Liver (tissue), 9 donors: ENCODE data around the gene IL32. TPM values are rescaled to one million over a fixed set of nuclear protein-coding genes. Genes with fewer than 3 reads are reported as not detected.

Experiments
- DNase-seq: peaks from one replicate; pipeline ENCODE4 v3.0.0-alpha.2; 2017; ENCODE audit warnings: low spot score
- H3K27ac ChIP-seq, 2 donors: one replicate each; pipeline ENCODE4 v1.7.0; 2013; ENCODE audit warnings: inconsistent platforms in 2 of 2, low read length in 2 of 2, control low read depth in 1 of 2, low read depth in 1 of 2, mild to moderate bottlenecking in 1 of 2
- H3K27me3 ChIP-seq, 4 donors: one replicate each; pipeline versions ENCODE4 v1.6.1 to v1.7.0; 2013; ENCODE audit warnings: low read length in 3 of 4, inconsistent platforms in 1 of 4, mild to moderate bottlenecking in 1 of 4, moderate library complexity in 1 of 4; ENCODE audit not compliant: control insufficient read depth in 4 of 4, insufficient read depth in 4 of 4
- H3K36me3 ChIP-seq, 4 donors: one replicate each; pipeline versions ENCODE4 v1.6.1 to v1.7.0; 2013; ENCODE audit warnings: low read length in 3 of 4, mild to moderate bottlenecking in 3 of 4, low read depth in 1 of 4, moderate library complexity in 1 of 4; ENCODE audit not compliant: control insufficient read depth in 4 of 4, insufficient read depth in 3 of 4
- H3K4me1 ChIP-seq, 4 donors: one replicate each; pipeline versions ENCODE4 v1.6.1 to v1.7.0; 2013; ENCODE audit warnings: low read length in 3 of 4, mild to moderate bottlenecking in 3 of 4, moderate library complexity in 1 of 4; ENCODE audit not compliant: control insufficient read depth in 4 of 4, insufficient read depth in 4 of 4
- H3K4me3 ChIP-seq, 3 donors: one replicate each; pipeline versions ENCODE4 v1.6.1 to v1.7.0; 2013; ENCODE audit warnings: low read length in 3 of 3, control low read depth in 1 of 3, low read depth in 1 of 3, mild to moderate bottlenecking in 1 of 3
- H3K9ac ChIP-seq, 2 donors: one replicate each; pipeline ENCODE4 v1.7.0; 2013; ENCODE audit warnings: low read length in 2 of 2, mild to moderate bottlenecking in 2 of 2, moderate library complexity in 2 of 2, control low read depth in 1 of 2, low read depth in 1 of 2
- H3K9me3 ChIP-seq, 4 donors: one replicate each; pipeline versions ENCODE4 v1.6.1 to v1.7.0; 2013; ENCODE audit warnings: low read length in 3 of 4; ENCODE audit not compliant: control insufficient read depth in 4 of 4
- EGR1 ChIP-seq, 2 donors: IDR thresholded peaks; 2 replicates each; pipeline ENCODE4 v1.6.1; 2016 to 2018; ENCODE audit warnings: antibody characterized with exemption in 2 of 2, low read depth in 2 of 2
- FOXA1 ChIP-seq: IDR thresholded peaks from 2 replicates; pipeline ENCODE4 v1.6.1; 2016; ENCODE audit warnings: antibody characterized with exemption
- FOXA2 ChIP-seq: IDR thresholded peaks from 2 replicates; pipeline ENCODE4 v1.6.1; 2016; ENCODE audit warnings: antibody characterized with exemption
- GABPA ChIP-seq, 2 donors: IDR thresholded peaks in 1 of 2; conservative IDR thresholded peaks in 1 of 2; 2 replicates each; pipeline ENCODE4 v1.6.1; 2016; ENCODE audit warnings: antibody characterized with exemption in 2 of 2, mild to moderate bottlenecking in 1 of 2, moderate library complexity in 1 of 2
- HNF4A ChIP-seq, 2 donors: conservative IDR thresholded peaks; 2 replicates each; pipeline ENCODE4 v1.6.1; 2016; ENCODE audit warnings: antibody characterized with exemption in 2 of 2, mild to moderate bottlenecking in 2 of 2
- HNF4G ChIP-seq: IDR thresholded peaks from 2 replicates; pipeline ENCODE4 v1.6.1; 2016; ENCODE audit warnings: antibody characterized with exemption
- JUND ChIP-seq, 2 donors: IDR thresholded peaks; 2 replicates each; pipeline ENCODE4 v1.6.1; 2016; ENCODE audit warnings: antibody characterized with exemption in 2 of 2
- NR2F2 ChIP-seq: IDR thresholded peaks from 2 replicates; pipeline ENCODE4 v1.6.1; 2016; ENCODE audit warnings: antibody characterized with exemption
- RAD21 ChIP-seq, 2 donors: IDR thresholded peaks; 2 replicates each; pipeline ENCODE4 v1.6.1; 2016; ENCODE audit warnings: antibody characterized with exemption in 2 of 2, mild to moderate bottlenecking in 2 of 2
- RXRA ChIP-seq, 2 donors: IDR thresholded peaks; 2 replicates each; pipeline ENCODE4 v1.6.1; 2017 to 2018; ENCODE audit warnings: antibody characterized with exemption in 2 of 2, mild to moderate bottlenecking in 1 of 2
- SP1 ChIP-seq: IDR thresholded peaks from 2 replicates; pipeline ENCODE4 v1.6.1; 2018; ENCODE audit warnings: antibody characterized with exemption, mild to moderate bottlenecking
- TAF1 ChIP-seq: conservative IDR thresholded peaks from 2 replicates; pipeline ENCODE4 v1.6.1; 2016; ENCODE audit warnings: antibody characterized with exemption, mild to moderate bottlenecking
- YY1 ChIP-seq: IDR thresholded peaks from 2 replicates; pipeline ENCODE4 v1.6.1; 2016; ENCODE audit warnings: antibody characterized with exemption, mild to moderate bottlenecking
- WGBS: extraction: QIAGEN DNeasy Blood & Tissue Kit; methylation state at CpG from one replicate; pipeline ENCODE4 v1.1.7; 2013; 5-methylcytosine and 5-hydroxymethylcytosine counted together
- polyA plus RNA-seq, 2 donors: library from polyadenylated mRNA; stranded (reverse) in 1 of 2; unstranded in 1 of 2; fragments of 200-250 nt in 1 of 2; fragments of >200 nt in 1 of 2; fragmentation: Nextera tagmentation in 1 of 2; extraction: Ambion mirVana in 1 of 2; gene quantifications; one replicate each; pipeline versions ENCODE4 v1.2.1 to v1.2.3, GENCODE V29; 2013 to 2015
- total RNA-seq, 2 donors: library from RNA; depleted of rRNA; stranded (reverse); fragments of >200 nt; gene quantifications; one replicate each; pipeline ENCODE4 v1.2.3, GENCODE V29; 2014
- TF ChIP-seq, protein P1 (sequence below): IDR thresholded peaks from 2 replicates; pipeline ENCODE4 v1.6.1; 2016; ENCODE audit warnings: antibody characterized with exemption
- TF ChIP-seq, protein P2 (sequence below): IDR thresholded peaks from 2 replicates; pipeline ENCODE4 v1.6.1; 2016; ENCODE audit warnings: antibody characterized with exemption
- TF ChIP-seq, protein P3 (sequence below): IDR thresholded peaks from 2 replicates; pipeline ENCODE4 v1.6.1; 2016; ENCODE audit warnings: antibody characterized with exemption
- donor health status: healthy.
- donor health status: healthy.
- donor health status: healthy.
- donor health status: healthy.
- donor health status: healthy.

Gene IL32
- total and polyA plus RNA-seq, 4 donors: 8.6 to 328 (median 196) TPM

DNA sequence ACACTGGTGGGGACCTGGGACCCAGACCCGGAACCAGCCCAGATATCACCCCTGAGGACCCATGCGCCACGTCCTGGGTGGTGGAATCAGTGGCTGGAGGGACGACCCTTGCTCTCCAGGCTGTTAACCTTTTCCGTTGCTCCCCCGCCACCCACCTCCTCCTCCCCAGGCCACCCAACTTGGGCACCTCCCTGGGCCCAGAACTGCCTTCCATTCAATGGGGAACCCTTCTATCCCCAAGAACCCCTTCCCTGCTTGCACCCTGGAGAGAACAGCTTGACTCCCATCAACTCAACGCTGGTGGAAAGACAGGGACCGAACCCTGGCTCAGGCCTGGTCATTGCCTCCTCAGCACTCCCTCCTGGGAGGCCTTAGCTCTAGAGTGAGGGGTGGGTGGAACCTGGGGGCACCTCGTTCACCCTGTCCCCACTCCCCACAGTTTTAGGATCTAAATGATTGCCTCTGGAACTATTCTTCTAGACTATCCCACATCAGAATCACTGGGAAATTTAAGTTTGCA, 5.7 kb upstream of the IL32 start:
- no peaks in the 10 kb centered on the region for H3K36me3 ChIP-seq
- peak overlapping the region in 1 of 2 donors; percentile 23 for H3K9ac ChIP-seq
- peak overlapping the region; percentile 2 to 89 (median 21) for H3K4me3 ChIP-seq
- peak overlapping the region; percentile 85 to 89 for H3K27ac ChIP-seq
- no peaks in the 10 kb centered on the region for H3K27me3 ChIP-seq
- no peak for DNase-seq
- H3K9me3 ChIP-seq: no peaks in the 10 kb centered on the region
- 46% methylated on average over 9 of the region's 9 CpGs for WGBS
- peaks cover 6 to 22% (median 20%) of the 10 kb centered on the region in 4 donors for H3K4me1 ChIP-seq
- TF ChIP-seq HNF4A (conservative IDR thresholded peaks at IDR 0.05) (no peak), FOXA1 (no peak), HNF4G (no peak), NR2F2 (peak; percentile 4)
- TF ChIP-seq, protein P1, sequence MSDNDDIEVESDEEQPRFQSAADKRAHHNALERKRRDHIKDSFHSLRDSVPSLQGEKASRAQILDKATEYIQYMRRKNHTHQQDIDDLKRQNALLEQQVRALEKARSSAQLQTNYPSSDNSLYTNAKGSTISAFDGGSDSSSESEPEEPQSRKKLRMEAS: no peak

DNA sequence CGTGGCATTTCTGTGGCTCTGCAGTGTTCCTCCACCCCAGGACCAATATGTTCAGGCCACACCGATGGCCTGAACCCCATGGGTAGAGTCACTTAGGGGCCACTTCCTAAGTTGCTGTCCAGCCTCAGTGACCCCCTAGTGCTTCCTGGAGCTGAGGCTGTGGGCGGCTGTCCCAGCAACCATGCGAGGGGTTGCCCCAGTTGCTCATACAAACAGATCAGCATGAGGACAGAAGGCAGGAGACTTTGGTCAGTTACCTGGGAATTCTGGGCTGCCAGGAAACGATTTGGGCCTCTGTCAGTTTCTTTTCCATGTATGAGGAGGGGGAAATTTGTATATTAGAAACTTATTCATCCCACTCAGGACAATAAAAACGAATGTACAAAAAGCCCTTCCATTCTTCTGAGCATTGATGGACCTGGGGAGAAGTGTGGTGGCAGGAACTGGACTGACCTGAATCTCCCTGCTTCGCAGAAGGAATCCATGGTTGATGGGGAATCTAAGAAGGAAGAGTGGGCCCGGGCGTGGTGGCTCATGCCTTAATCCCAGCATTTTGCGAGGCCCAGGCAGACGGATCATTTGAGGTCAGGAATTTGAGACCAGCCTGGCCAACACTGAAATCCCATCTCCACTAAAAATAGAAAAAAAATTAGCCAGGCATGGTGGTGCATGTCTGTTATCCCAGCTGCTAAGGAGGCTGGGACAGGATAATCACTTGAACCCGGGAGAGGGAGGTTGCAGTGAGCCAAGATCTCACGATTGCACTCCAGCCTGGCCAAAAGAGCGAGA, 4.9 kb upstream of the IL32 start:
- H3K9me3 ChIP-seq: no peaks in the 10 kb centered on the region
- TF ChIP-seq HNF4G (no peak), SP1 (peak; percentile 27), HNF4A (conservative IDR thresholded peaks at IDR 0.05) (peak; percentile 30 to 72), FOXA2 (no peak), RXRA (IDR thresholded peaks at IDR 0.05) (peak in 1 of 2 donors; percentile 36)
- TF ChIP-seq, protein P2, sequence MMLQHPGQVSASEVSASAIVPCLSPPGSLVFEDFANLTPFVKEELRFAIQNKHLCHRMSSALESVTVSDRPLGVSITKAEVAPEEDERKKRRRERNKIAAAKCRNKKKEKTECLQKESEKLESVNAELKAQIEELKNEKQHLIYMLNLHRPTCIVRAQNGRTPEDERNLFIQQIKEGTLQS: no peak

DNA sequence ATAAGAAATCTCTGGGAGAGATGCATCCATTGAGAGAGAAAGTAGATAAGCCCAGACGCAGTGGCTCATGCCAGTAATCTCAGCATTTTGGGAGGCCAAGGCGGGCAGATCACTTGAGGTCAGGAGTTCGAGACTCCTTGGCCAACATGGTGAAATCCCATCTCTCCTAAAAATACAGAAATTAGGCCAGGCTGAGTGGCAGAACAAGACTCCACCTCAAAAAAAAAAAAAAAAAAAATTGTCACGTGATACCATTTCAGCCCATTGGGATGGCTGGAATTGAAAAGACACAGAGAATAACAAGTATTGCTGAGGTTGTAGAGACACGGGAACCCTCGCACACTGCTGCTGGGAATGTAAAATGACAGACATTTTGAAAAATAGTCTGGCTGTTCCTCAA, 2.9 kb upstream of the IL32 start:
- H3K4me1 ChIP-seq: peaks cover 6 to 26% (median 22%) of the 10 kb centered on the region in 4 donors
- no peak for DNase-seq

More for the DNA sequence above, 4.9 kb upstream of the IL32 start:
- Histone ChIP-seq H3K36me3 (no peaks in the 10 kb centered on the region), H3K27ac (peak overlapping the region; percentile 85 to 89), H3K4me3 (no peak overlapping the region), H3K9ac (no peak overlapping the region), H3K27me3 (no peaks in the 10 kb centered on the region), H3K4me1 (peaks cover 6 to 26% (median 22%) of the 10 kb centered on the region in 4 donors)
- DNase-seq: no peak
- 72% methylated on average over 14 of the region's 14 CpGs for WGBS

DNA sequence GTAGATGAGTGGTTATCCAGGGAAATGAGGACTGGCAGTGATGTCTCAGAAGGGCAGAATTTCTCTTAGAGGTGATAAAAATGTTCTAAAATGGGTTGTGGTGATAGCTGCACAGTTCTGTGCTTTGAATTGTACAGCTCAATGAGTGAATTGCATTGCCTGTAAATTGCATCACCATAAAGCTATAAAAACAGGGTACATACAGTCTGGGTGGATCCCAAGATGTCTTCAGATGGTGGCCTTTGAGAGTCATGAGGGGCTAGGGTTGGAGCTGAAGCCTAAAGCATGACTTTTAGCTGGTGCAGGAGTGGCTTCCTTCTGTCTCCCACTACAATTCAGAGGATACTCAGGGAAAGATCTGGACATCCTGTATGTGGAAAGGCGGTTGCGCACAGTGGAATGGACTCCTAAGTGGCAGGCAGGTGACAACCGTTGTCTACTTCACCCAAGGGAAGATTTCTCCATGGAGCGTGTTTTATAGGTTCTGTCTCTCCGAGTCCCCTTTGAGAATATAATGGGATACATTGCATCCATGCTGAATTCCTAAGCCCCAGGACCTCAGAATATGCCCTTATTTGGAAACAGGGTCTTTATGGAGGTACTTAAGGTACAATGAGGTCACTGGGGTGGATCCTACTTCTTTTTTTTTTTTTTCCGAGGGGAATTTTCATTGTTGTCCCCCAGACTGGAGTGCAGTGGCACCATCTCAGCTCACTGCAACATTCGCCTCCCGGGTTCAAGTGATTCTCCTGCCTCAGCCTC, 1.6 kb upstream of the IL32 start:
- Histone ChIP-seq H3K9me3 (no peaks in the 10 kb centered on the region), H3K4me3 (no peak overlapping the region), H3K27me3 (no peaks in the 10 kb centered on the region), H3K4me1 (peaks cover 6 to 22% (median 16%) of the 10 kb centered on the region in 4 donors), H3K36me3 (peaks cover 0 to 5% (median 1%) of the 10 kb centered on the region in 4 donors), H3K27ac (no peak overlapping the region), H3K9ac (no peak overlapping the region)
- TF ChIP-seq EGR1 (IDR thresholded peaks at IDR 0.05; ENCODE audit: low read depth in 2 of 2) (no peak), SP1 (no peak), TAF1 (no peak), FOXA2 (no peak), JUND (IDR thresholded peaks at IDR 0.05) (no peak), HNF4G (no peak), FOXA1 (no peak), HNF4A (conservative IDR thresholded peaks at IDR 0.05) (no peak), GABPA (IDR thresholded peaks at IDR 0.05 in 1 of 2, conservative IDR thresholded peaks at IDR 0.05 in 1 of 2) (no peak), RXRA (IDR thresholded peaks at IDR 0.05) (no peak), RAD21 (IDR thresholded peaks at IDR 0.05) (no peak)
- TF ChIP-seq, protein P3, sequence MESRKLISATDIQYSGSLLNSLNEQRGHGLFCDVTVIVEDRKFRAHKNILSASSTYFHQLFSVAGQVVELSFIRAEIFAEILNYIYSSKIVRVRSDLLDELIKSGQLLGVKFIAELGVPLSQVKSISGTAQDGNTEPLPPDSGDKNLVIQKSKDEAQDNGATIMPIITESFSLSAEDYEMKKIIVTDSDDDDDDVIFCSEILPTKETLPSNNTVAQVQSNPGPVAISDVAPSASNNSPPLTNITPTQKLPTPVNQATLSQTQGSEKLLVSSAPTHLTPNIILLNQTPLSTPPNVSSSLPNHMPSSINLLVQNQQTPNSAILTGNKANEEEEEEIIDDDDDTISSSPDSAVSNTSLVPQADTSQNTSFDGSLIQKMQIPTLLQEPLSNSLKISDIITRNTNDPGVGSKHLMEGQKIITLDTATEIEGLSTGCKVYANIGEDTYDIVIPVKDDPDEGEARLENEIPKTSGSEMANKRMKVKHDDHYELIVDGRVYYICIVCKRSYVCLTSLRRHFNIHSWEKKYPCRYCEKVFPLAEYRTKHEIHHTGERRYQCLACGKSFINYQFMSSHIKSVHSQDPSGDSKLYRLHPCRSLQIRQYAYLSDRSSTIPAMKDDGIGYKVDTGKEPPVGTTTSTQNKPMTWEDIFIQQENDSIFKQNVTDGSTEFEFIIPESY: no peak
- 96% methylated on average over 8 of the region's 8 CpGs for WGBS
- DNase-seq: no peak

More for the DNA sequence above, 2.9 kb upstream of the IL32 start:
- Histone ChIP-seq H3K4me3 (no peak overlapping the region), H3K27me3 (no peaks in the 10 kb centered on the region), H3K27ac (no peak overlapping the region), H3K9ac (no peak overlapping the region), H3K9me3 (no peaks in the 10 kb centered on the region), H3K36me3 (no peaks in the 10 kb centered on the region)
- 90% methylated on average over 6 of the region's 6 CpGs for WGBS
- TF ChIP-seq YY1: no peak
- TF ChIP-seq NR2F2: peak; percentile 56
- no peak for TF ChIP-seq SP1
- TF ChIP-seq GABPA (IDR thresholded peaks at IDR 0.05 in 1 of 2, conservative IDR thresholded peaks at IDR 0.05 in 1 of 2): no peak
- TF ChIP-seq RXRA (IDR thresholded peaks at IDR 0.05): no peak
